ENCODE measurements around the gene PPHLN1.
"Not testable (repeated sequence)": the region's sequence is repeated elsewhere in the genome, so short reads cannot be mapped to it uniquely, and the experiment has no call there.

Gene PPHLN1

DNA sequence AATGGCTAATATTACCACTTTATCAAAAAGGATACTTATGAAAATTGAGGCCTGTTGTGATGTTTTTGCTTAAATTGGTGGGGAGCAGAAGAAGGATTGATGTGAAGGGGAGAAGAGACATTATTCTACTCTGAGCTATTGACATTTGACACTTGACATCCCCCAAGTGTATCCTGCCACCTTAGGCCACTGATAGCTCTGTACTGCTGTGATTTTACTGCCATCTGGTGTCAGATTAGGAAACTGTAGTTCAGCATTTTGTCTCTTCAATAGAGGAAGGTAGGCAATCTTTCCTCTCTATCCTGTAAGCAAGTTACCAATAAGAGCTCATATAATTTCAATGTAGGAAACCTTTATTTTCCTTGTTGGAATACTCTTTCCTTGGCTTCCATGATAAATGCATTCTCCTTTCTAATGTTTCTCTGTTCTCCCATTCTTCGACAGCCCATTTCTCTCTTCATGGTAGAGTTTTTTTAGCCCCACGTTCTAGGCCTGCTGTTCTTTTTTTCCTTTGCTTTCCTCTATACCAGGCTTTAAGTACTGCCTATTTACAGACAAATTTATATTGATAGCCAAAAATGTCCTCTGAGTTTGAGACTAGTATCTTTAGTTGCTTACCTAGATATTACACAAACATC, 46.3 kb downstream of the PPHLN1 start:
- TF ChIP-seq ZFX (IDR thresholded peaks at IDR 0.05; ENCODE audit: borderline replicate concordance): no peak
- TF ChIP-seq, protein P1, sequence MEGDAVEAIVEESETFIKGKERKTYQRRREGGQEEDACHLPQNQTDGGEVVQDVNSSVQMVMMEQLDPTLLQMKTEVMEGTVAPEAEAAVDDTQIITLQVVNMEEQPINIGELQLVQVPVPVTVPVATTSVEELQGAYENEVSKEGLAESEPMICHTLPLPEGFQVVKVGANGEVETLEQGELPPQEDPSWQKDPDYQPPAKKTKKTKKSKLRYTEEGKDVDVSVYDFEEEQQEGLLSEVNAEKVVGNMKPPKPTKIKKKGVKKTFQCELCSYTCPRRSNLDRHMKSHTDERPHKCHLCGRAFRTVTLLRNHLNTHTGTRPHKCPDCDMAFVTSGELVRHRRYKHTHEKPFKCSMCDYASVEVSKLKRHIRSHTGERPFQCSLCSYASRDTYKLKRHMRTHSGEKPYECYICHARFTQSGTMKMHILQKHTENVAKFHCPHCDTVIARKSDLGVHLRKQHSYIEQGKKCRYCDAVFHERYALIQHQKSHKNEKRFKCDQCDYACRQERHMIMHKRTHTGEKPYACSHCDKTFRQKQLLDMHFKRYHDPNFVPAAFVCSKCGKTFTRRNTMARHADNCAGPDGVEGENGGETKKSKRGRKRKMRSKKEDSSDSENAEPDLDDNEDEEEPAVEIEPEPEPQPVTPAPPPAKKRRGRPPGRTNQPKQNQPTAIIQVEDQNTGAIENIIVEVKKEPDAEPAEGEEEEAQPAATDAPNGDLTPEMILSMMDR (IDR thresholded peaks at IDR 0.05): peak; percentile 97
- no peak overlapping the region for H3K27ac ChIP-seq

DNA sequence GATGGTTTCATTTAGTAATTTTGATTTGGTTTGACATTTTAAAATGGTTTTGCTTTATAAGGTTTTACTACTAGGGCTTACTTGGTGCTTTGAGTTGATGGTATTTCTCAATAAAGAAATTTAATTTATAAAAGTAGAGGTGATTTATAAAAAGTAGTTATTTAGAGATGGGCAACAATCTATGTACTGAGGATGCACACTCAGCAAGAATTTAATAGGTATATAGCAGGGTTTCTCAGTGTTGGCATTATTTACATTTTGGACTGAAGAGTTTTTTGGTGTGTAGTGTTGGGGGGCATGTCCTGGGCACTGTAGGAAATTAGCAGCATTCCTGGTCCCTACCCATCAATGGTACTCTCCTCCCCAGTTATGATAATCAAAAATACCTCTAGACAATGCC, 47.7 kb downstream of the PPHLN1 start:
- no peak overlapping the region for H3K27ac ChIP-seq
- no peak for TF ChIP-seq ZFX (IDR thresholded peaks at IDR 0.05; ENCODE audit: borderline replicate concordance)
- TF ChIP-seq, protein P1 (IDR thresholded peaks at IDR 0.05): no peak

DNA sequence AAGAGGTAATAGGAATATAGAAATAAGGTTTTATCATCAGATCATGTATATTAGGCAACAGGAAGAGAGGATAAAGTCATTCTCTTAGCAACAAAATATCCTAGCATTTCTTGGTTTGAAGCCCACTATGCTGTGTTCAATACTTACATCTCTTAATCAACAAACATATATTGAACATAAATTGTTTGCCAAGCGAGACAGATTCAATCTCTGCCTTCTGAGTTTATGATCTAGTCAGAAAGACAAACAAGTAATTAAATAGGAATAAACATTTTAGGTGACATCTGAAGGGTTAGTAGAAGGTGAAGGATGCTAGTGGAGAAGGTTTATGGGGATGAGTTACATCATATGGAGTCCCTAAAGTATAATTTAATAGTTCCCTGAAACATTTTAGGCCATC, 54.8 kb downstream of the PPHLN1 start:
- TF ChIP-seq, protein P1 (IDR thresholded peaks at IDR 0.05): no peak
- TF ChIP-seq ZFX (IDR thresholded peaks at IDR 0.05; ENCODE audit: borderline replicate concordance): no peak
- no peak overlapping the region for H3K27ac ChIP-seq

DNA sequence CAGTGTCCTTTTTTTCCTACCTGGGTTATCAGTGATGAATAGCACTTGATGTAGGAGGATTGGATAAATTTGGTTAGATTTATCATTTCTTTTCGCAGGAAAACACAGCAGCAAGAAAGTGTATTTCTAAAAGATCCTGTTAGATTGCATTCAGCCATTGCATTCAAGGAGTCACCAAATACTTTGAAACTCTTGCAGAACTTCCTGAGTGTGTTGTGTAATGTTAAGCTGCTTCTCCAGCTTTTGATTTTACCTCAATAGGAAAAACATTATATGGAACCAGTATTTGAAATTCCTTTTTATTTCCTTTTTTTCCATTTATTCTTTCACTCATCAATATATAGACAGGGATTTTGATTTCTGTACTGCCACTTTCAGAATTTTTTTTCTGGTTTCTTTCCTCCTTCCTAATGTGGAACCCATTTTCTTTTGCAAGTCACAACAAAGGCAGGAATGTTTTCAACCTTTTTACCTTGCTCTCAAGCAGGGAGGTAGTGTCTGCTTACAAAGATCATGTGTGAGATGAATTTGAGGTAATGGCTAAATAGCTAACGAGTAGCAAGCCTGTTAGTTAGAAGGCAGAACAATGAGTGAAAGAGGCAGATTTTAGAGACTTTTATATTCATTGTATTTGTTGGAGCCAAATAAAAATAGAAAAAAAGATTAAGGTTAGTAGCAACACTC, 56.2 kb downstream of the PPHLN1 start:
- TF ChIP-seq, protein P1 (IDR thresholded peaks at IDR 0.05): no peak
- H3K27ac ChIP-seq: no peak overlapping the region

DNA sequence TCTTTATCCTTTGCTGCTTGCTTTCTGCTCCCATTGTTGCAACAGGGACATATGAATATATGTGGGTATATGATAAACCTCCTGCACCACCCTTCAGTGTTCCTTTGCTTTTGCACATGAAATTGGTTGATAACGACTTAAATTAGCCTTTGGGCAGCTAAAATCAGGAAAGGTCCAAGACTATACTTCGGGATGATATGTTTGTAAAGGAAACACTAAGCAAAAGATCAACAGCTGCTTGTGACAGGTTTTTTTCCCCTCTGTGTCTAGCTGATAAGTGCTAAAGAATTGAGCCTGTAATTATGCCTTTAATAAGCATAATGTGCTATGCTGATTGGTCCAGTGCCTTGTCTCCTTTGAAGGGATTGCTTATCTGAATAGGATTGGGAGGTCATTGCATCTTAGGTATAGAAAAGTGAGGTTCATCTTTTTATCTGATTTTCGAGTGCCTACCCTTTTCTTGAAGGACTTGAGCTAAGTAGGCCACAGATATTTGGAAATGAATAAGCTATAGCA, 59.4 kb downstream of the PPHLN1 start:
- no peak overlapping the region for H3K27ac ChIP-seq
- TF ChIP-seq, protein P1 (IDR thresholded peaks at IDR 0.05): no peak
- no peak for TF ChIP-seq ZFX (IDR thresholded peaks at IDR 0.05; ENCODE audit: borderline replicate concordance)

DNA sequence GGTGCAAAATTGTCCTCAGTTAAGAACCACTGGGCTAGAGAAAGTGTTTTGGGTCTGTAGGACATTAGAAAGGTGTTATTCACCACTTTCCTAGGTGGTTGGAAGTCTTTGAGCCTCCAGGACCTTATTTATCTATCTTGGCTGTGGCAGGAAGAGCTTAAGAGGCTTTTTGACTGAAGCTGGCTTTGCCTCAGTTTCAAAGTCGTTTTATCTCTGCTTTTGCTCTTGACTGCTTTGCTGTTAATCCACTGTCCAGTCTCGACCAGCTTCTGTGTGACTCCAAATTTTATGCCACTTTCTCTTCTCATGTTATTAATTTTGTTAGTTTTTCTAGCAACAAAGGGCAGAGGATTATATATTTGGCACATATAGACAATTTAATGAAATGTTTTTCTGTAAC, 60.3 kb downstream of the PPHLN1 start:
- no peak for TF ChIP-seq ZFX (IDR thresholded peaks at IDR 0.05; ENCODE audit: borderline replicate concordance)
- TF ChIP-seq, protein P1 (IDR thresholded peaks at IDR 0.05): no peak
- H3K27ac ChIP-seq: no peak overlapping the region

DNA sequence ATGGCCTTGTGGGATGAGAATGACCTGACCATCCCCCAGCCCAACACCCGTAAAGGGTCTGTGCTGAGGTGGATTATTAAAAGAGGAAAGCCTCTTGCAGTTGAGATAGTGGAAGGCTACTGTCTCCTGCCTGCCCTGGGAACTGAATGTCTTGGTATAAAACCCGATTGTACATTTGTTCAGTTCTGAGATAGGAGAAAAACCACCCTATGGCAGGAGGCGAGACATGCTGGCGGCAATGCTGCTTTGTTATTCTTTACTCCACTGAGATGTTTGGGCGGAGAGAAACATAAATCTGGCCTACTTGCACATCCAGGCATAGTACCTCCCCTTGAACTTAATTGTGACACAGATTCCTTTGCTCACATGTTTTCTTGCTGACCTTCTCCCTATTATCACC, 62.1 kb downstream of the PPHLN1 start:
- H3K27ac ChIP-seq: not testable (repeated sequence)

Data from 22Rv1 (cell line).